PC-3 (cell line): ENCODE measurements around the gene LDB1. TPM values are rescaled to one million over a fixed set of nuclear protein-coding genes. Genes with fewer than 3 reads are reported as not detected.

ENCODE experiments used
- ATAC-seq: fragments of 200-7000 bp; cut with Tn5 transposase; 2 replicates; pipeline ENCODE4 v1.9.1; 2020; ENCODE audit warnings: mild to moderate bottlenecking, moderate library complexity
- BruUV-seq: library from RNA; stranded (reverse); fragments of 400-500 nt; replicated peaks from 2 replicates; lab custom pipeline; 2021; lab: Mats Ljungman, UMichigan
- CTCF ChIA-PET: fragments of 300-600 bp; sonication (Branson Sonifier 250); formaldehyde crosslinking; loops from one replicate; lab custom pipeline; 2022; ENCODE audit warnings: antibody characterized with exemption; lab: Charles Lee
- POLR2A ChIA-PET: fragments of 300-600 bp; sonication (Branson Sonifier 250); formaldehyde crosslinking; loops from one replicate; lab custom pipeline; 2022; ENCODE audit warnings: antibody characterized with exemption; ENCODE audit not compliant: unreplicated experiment; lab: Charles Lee
- DNase-seq: peaks from one replicate; pipeline ENCODE4 v3.0.0-alpha.2; 2015
- H2AFZ ChIP-seq: fragments of 300-600 bp; sonication (generic); 2 replicates; pipeline ENCODE4 v1.6.0; 2016; ENCODE audit warnings: antibody characterized with exemption, low read length
- H3F3A ChIP-seq: fragments of 300-600 bp; sonication (generic); one replicate; pipeline ENCODE4 v1.6.0; 2017; ENCODE audit warnings: antibody characterized with exemption, low read length, control low read depth, mild to moderate bottlenecking; ENCODE audit not compliant: unreplicated experiment
- H3K27ac ChIP-seq: fragments of 300-600 bp; sonication (generic); 2 replicates; pipeline ENCODE4 v1.5.1; 2016; ENCODE audit warnings: mild to moderate bottlenecking, low read length
- H3K27me3 ChIP-seq: fragments of 300-600 bp; sonication (generic); 2 replicates; pipeline ENCODE4 v1.6.1; 2016; ENCODE audit warnings: low read length, mixed read lengths
- H3K36me3 ChIP-seq: fragments of 300-600 bp; sonication (generic); 2 replicates; pipeline ENCODE4 v1.6.1; 2016; ENCODE audit warnings: low read depth, mixed run types, low read length, mixed read lengths
- H3K4me1 ChIP-seq: fragments of 300-600 bp; sonication (generic); 2 replicates; pipeline ENCODE4 v1.5.1; 2016; ENCODE audit warnings: low read length; ENCODE audit not compliant: insufficient read depth
- H3K4me2 ChIP-seq: fragments of 300-600 bp; sonication (generic); 2 replicates; pipeline ENCODE4 v1.6.0; 2016; ENCODE audit warnings: low read length
- H3K4me3 ChIP-seq: fragments of 300-600 bp; sonication (generic); 2 replicates; pipeline ENCODE4 v1.5.1; 2016; ENCODE audit warnings: mild to moderate bottlenecking, low read length, mixed read lengths
- H3K79me2 ChIP-seq: fragments of 300-600 bp; sonication (generic); 2 replicates; pipeline ENCODE4 v1.6.1; 2017; ENCODE audit warnings: low read length, mixed read lengths
- H3K9ac ChIP-seq: fragments of 300-600 bp; sonication (generic); 2 replicates; pipeline ENCODE4 v1.6.0; 2016; ENCODE audit warnings: mild to moderate bottlenecking, low read length
- H3K9me2 ChIP-seq: fragments of 300-600 bp; sonication (generic); replicated peaks from 2 replicates; pipeline ENCODE4 v1.6.1; 2016; ENCODE audit warnings: mixed run types, low read length, mixed read lengths
- H3K9me3 ChIP-seq: fragments of 300-600 bp; sonication (generic); 2 replicates; pipeline ENCODE4 v1.6.1; 2016; ENCODE audit warnings: low read length, mixed read lengths
- H4K20me1 ChIP-seq: fragments of 300-600 bp; sonication (generic); 2 replicates; pipeline ENCODE4 v1.6.1; 2016; ENCODE audit warnings: low read length, mixed read lengths
- CTCF ChIP-seq: fragments of 300-600 bp; sonication (generic); conservative IDR thresholded peaks from 2 replicates; pipeline ENCODE4 v1.5.1; 2017; ENCODE audit warnings: antibody characterized with exemption, low read depth, mild to moderate bottlenecking, low read length
- EZH2 ChIP-seq: fragments of 300-600 bp; sonication (generic); IDR thresholded peaks from one replicate; pipeline ENCODE4 v1.6.1; 2017; ENCODE audit warnings: antibody characterized with exemption, mild to moderate bottlenecking, low read length; ENCODE audit not compliant: unreplicated experiment
- EZH2phosphoT487 ChIP-seq: fragments of 300-600 bp; sonication (generic); IDR thresholded peaks from 2 replicates; pipeline ENCODE4 v1.6.1; 2018; ENCODE audit warnings: mild to moderate bottlenecking, antibody characterized with exemption, low read length, borderline replicate concordance
- intact Hi-C: fragments of 100-400 bp; cut with micrococcal nuclease; formaldehyde crosslinking; loops from 2 replicates; pipeline ENCODE4 v1.9.0; 2023
- total RNA-seq: library from RNA; depleted of rRNA; stranded (reverse); fragments of >200 nt; gene quantifications from 2 replicates; pipeline ENCODE4 v1.2.3, GENCODE V29; 2014

LDB1 gene
- total RNA-seq, 1 experiment from 2014 or later = 34.2 TPM

GRCh38 chr10:102139281-102140110 is 19.3 kb upstream of the LDB1 start:
- Histone ChIP-seq H3K9ac (no peak overlapping the region), H3K79me2 (peaks cover 75% of the 10 kb centered on the region), H3F3A (no peaks in the 10 kb centered on the region), H4K20me1 (peaks cover 60% of the 10 kb centered on the region), H3K9me2 (no peaks in the 10 kb centered on the region), H3K4me1 (peaks cover 7% of the 10 kb centered on the region), H3K27ac (no peak overlapping the region), H3K9me3 (no peaks in the 10 kb centered on the region), H3K36me3 (peaks cover 63% of the 10 kb centered on the region), H3K4me2 (no peak overlapping the region), H3K4me3 (no peak overlapping the region), H2AFZ (no peak overlapping the region), H3K27me3 (no peaks in the 10 kb centered on the region)
- BruUV-seq = no TSS peak
- TF ChIP-seq CTCF (no peak), EZH2 (no peak), EZH2phosphoT487 (no peak)
- no peak for DNase-seq
- no peak for ATAC-seq
- intact Hi-C loops = no loop called here
- ChIA-PET POLR2A (no interaction called here), CTCF (no interaction called here)

- H3K27ac ChIP-seq = no peak overlapping the region
- ChIA-PET CTCF (no interaction called here), POLR2A (no interaction called here)
- H3K79me2 ChIP-seq = peaks cover 82% of the 10 kb centered on the region
- H3K36me3 ChIP-seq = peaks cover 44% of the 10 kb centered on the region
- DNase-seq (no peak), ATAC-seq (no peak)
- no peak overlapping the region for H3K9ac ChIP-seq
- H3K9me2 ChIP-seq = no peaks in the 10 kb centered on the region
- no peak overlapping the region for H2AFZ ChIP-seq
- H3K9me3 ChIP-seq = no peaks in the 10 kb centered on the region
- H4K20me1 ChIP-seq = peaks cover 58% of the 10 kb centered on the region
- H3K4me2 ChIP-seq = peak overlapping the region; percentile 54
- H3K4me1 ChIP-seq = peaks cover 21% of the 10 kb centered on the region
- intact Hi-C loops = no loop called here
- TF ChIP-seq EZH2 (no peak), EZH2phosphoT487 (no peak), CTCF (no peak)
- BruUV-seq = no TSS peak
- H3K4me3 ChIP-seq = peak overlapping the region; percentile 37; the same call in 1 of the 2 replicates
- H3F3A ChIP-seq = no peaks in the 10 kb centered on the region
- no peaks in the 10 kb centered on the region for H3K27me3 ChIP-seq
Measured at GRCh38 chr10:102135956-102136526, 15.9 kb upstream of the LDB1 start.

- no peak for DNase-seq
- BruUV-seq = TSS peak; percentile 62
- intact Hi-C loops = no loop called here
- ATAC-seq = no peak
- H3F3A ChIP-seq = no peaks in the 10 kb centered on the region
- H3K4me3 ChIP-seq = peak overlapping the region; percentile 89
- no peaks in the 10 kb centered on the region for H3K9me3 ChIP-seq
- H3K27ac ChIP-seq = peak overlapping the region; percentile 90
- TF ChIP-seq EZH2phosphoT487 (no peak), EZH2 (no peak), CTCF (no peak)
- H2AFZ ChIP-seq = no peak overlapping the region
- ChIA-PET CTCF (no interaction called here), POLR2A (no interaction called here)
- no peaks in the 10 kb centered on the region for H3K27me3 ChIP-seq
- peaks cover 21% of the 10 kb centered on the region for H3K4me1 ChIP-seq
- peaks cover 28% of the 10 kb centered on the region for H3K36me3 ChIP-seq
- H3K9me2 ChIP-seq = no peaks in the 10 kb centered on the region
- peak overlapping the region; percentile 100 for H3K9ac ChIP-seq
- peaks cover 54% of the 10 kb centered on the region for H4K20me1 ChIP-seq
- H3K4me2 ChIP-seq = peak overlapping the region; percentile 97
- peaks cover 66% of the 10 kb centered on the region for H3K79me2 ChIP-seq
Measured at GRCh38 chr10:102134416-102134815, 14.2 kb upstream of the LDB1 start.
